DND-41 (cell line): ENCODE data around the gene KRTAP5-4.

ENCODE experiments used
- ATAC-seq: fragments of 200-7000 bp; cut with Tn5 transposase; 3 replicates; pipeline ENCODE4 v1.9.1; 2021; ENCODE audit warnings: low read depth; ENCODE audit not compliant: insufficient read depth
- DNase-seq: peaks from one replicate; pipeline ENCODE4 v3.0.0-alpha.2; 2020
- H2AFZ ChIP-seq: 2 replicates; pipeline ENCODE4 v1.6.0; 2012; ENCODE audit warnings: low read depth, low read length
- H3K27ac ChIP-seq: 2 replicates; pipeline ENCODE4 v1.5.1; 2012; ENCODE audit warnings: low read length, inconsistent platforms
- H3K27me3 ChIP-seq: fragments of 200-600 bp; sonication (generic); 2 replicates; pipeline ENCODE4 v1.6.0; 2012; ENCODE audit warnings: low read length, mild to moderate bottlenecking, inconsistent platforms; ENCODE audit not compliant: insufficient read depth, poor library complexity
- H3K36me3 ChIP-seq: 2 replicates; pipeline ENCODE4 v1.5.1; 2012; ENCODE audit warnings: low read length, inconsistent platforms; ENCODE audit not compliant: insufficient read depth
- H3K4me1 ChIP-seq: 2 replicates; pipeline ENCODE4 v1.5.1; 2012; ENCODE audit warnings: mild to moderate bottlenecking, low read length; ENCODE audit not compliant: insufficient read depth
- H3K4me2 ChIP-seq: 2 replicates; pipeline ENCODE4 v1.6.0; 2012; ENCODE audit warnings: mild to moderate bottlenecking, moderate library complexity, low read length, inconsistent platforms; ENCODE audit not compliant: insufficient read depth
- H3K4me3 ChIP-seq, 2 experiments: fragments of 200-600 bp in 1 of 2; shearing (Covaris generic) in 1 of 2; 2 replicates each; pipeline ENCODE4 v1.5.1; 2012 to 2016; ENCODE audit warnings: inconsistent platforms in 2 of 2, low read length in 2 of 2, mild to moderate bottlenecking in 2 of 2, low read depth in 1 of 2, moderate library complexity in 1 of 2
- H3K79me2 ChIP-seq: 2 replicates; pipeline ENCODE4 v1.6.0; 2012; ENCODE audit warnings: low read length, inconsistent platforms; ENCODE audit not compliant: insufficient read depth
- H3K9ac ChIP-seq: 2 replicates; pipeline ENCODE4 v1.6.0; 2012; ENCODE audit warnings: low read depth, mild to moderate bottlenecking, inconsistent platforms, low read length, moderate library complexity
- H3K9me3 ChIP-seq: 2 replicates; pipeline ENCODE4 v1.5.1; 2012; ENCODE audit warnings: low read length, moderate library complexity, mild to moderate bottlenecking, inconsistent platforms; ENCODE audit not compliant: insufficient read depth, severe bottlenecking
- H4K20me1 ChIP-seq: 2 replicates; pipeline ENCODE4 v1.6.0; 2012; ENCODE audit warnings: low read length; ENCODE audit not compliant: insufficient read depth
- EZH2 ChIP-seq: IDR thresholded peaks from 3 replicates; pipeline ENCODE4 v1.6.1; 2012; ENCODE audit warnings: borderline replicate concordance, low read depth, mild to moderate bottlenecking, moderate library complexity, low read length, inconsistent platforms; ENCODE audit not compliant: severe bottlenecking
- TF ChIP-seq, protein P1 (sequence below): IDR thresholded peaks from 2 replicates; pipeline ENCODE4 v1.5.1; 2012; ENCODE audit warnings: borderline replicate concordance, low read length, moderate library complexity, mild to moderate bottlenecking; ENCODE audit not compliant: poor library complexity, severe bottlenecking; ENCODE audit errors: extremely low read depth

Gene KRTAP5-4

DNA sequence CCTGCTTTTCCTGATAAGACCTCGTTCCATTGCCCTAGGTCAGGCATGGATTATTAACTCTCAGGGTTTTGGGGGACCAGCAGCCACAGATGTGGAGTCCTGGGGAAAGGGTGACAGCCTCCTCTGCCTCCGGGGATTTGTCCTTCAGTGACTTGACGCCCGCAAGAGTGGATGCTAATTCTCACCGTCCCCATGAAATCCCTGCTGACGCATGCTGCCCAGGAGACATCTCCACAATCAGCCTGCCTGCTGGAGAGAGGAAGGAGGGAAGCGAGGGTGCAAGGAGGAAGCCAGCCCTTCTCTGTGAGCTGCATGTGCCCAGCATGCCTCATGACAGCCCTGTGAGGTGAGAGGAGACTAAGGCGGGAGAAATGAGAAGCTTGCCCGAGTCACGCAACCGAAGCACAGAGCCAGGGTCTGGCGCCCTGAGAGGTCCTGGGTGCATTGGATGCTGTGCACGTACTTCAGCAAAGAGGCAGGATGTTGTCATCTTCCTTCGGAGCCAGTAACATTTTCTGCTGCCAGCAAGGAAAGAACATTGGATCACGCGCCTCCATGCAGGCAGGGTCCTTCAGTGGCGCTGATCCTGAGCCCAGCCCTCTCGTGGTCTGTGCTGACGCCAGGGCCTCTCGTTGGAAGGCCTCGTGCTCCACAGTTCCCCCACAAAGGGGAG lies 47.7 kb upstream of the KRTAP5-4 start:
- no peak overlapping the region for H3K9ac ChIP-seq
- ATAC-seq = no peak
- H3K9me3 ChIP-seq = no peaks in the 10 kb centered on the region
- H2AFZ ChIP-seq = no peak overlapping the region
- no peaks in the 10 kb centered on the region for H3K79me2 ChIP-seq
- H3K36me3 ChIP-seq = no peaks in the 10 kb centered on the region
- TF ChIP-seq, protein P1, sequence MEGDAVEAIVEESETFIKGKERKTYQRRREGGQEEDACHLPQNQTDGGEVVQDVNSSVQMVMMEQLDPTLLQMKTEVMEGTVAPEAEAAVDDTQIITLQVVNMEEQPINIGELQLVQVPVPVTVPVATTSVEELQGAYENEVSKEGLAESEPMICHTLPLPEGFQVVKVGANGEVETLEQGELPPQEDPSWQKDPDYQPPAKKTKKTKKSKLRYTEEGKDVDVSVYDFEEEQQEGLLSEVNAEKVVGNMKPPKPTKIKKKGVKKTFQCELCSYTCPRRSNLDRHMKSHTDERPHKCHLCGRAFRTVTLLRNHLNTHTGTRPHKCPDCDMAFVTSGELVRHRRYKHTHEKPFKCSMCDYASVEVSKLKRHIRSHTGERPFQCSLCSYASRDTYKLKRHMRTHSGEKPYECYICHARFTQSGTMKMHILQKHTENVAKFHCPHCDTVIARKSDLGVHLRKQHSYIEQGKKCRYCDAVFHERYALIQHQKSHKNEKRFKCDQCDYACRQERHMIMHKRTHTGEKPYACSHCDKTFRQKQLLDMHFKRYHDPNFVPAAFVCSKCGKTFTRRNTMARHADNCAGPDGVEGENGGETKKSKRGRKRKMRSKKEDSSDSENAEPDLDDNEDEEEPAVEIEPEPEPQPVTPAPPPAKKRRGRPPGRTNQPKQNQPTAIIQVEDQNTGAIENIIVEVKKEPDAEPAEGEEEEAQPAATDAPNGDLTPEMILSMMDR = no peak
- TF ChIP-seq EZH2 = no peak
- H3K4me3 ChIP-seq = no peak overlapping the region
- H3K4me2 ChIP-seq = no peak overlapping the region
- peaks cover 28% of the 10 kb centered on the region for H3K27me3 ChIP-seq
- 0 out of 2 replicates have a peak, but pooled peaks cover 2% of the 10 kb centered on the region for H4K20me1 ChIP-seq
- DNase-seq = no peak
- H3K4me1 ChIP-seq = no peaks in the 10 kb centered on the region
- no peak overlapping the region for H3K27ac ChIP-seq

DNA sequence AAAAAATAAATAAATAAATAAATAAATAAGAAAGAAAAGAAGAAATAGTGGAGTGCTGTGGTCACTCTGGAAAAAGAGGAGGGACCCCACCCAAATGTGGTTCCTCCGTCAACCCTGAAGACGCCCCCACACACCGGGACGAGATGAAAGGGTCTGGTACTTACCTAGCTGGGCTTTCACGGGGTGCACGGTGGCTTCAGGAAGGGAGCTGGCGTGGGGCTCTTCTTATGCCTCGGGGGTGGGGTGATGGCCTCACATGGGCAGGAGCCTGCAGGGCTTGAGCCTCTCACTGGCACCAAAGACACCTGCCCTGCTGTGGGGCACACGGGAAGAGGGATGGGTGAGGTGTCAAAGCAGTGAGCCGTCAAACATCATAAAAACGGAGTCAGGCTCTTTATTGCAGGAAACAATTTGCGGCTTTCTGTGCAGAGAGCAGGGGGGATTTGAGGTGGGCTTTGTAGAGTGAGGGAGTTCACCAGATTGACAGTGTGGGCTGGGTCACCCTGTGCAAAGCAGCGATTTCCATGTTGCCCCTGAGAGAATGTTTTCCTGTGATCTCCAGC lies 47.1 kb upstream of the KRTAP5-4 start:
- H3K27ac ChIP-seq = no peak overlapping the region
- no peaks in the 10 kb centered on the region for H3K36me3 ChIP-seq
- H4K20me1 ChIP-seq = 0 out of 2 replicates have a peak, but pooled peaks cover 2% of the 10 kb centered on the region
- peaks cover 24% of the 10 kb centered on the region for H3K27me3 ChIP-seq
- no peaks in the 10 kb centered on the region for H3K4me1 ChIP-seq
- no peak overlapping the region for H3K4me3 ChIP-seq
- H3K9ac ChIP-seq = no peak overlapping the region
- peak; percentile 37; the same call in 1 of the 3 replicates for ATAC-seq
- H3K4me2 ChIP-seq = no peak overlapping the region
- H3K79me2 ChIP-seq = no peaks in the 10 kb centered on the region
- DNase-seq = no peak
- H3K9me3 ChIP-seq = no peaks in the 10 kb centered on the region
- no peak for TF ChIP-seq EZH2
- H2AFZ ChIP-seq = no peak overlapping the region

DNA sequence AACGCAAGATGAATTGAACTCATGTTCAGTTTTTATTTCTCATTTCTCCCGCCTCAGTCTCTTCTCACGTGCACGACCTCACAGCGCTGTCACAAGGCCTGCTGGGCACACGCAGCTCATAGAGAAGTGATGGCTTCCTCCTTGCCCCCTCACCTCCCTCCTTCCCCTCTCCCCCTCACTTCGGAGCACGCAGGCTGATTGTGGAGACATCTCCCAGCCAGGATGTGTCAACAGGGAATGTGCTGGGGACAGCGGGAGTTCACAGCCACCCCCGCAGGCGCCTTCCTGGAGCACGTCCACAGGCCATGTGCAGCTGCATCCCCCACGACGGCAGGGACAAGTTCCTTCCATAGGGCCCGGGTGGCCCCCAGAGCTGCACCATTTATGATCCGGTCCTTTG lies 46.0 kb upstream of the KRTAP5-4 start:
- no peaks in the 10 kb centered on the region for H3K79me2 ChIP-seq
- no peak overlapping the region for H3K4me2 ChIP-seq
- DNase-seq (no peak), ATAC-seq (no peak)
- peaks cover 24% of the 10 kb centered on the region for H3K27me3 ChIP-seq
- H3K27ac ChIP-seq = no peak overlapping the region
- no peak overlapping the region for H3K4me3 ChIP-seq
- H2AFZ ChIP-seq = no peak overlapping the region
- no peaks in the 10 kb centered on the region for H3K4me1 ChIP-seq
- no peaks in the 10 kb centered on the region for H3K36me3 ChIP-seq
- no peaks in the 10 kb centered on the region for H3K9me3 ChIP-seq
- H3K9ac ChIP-seq = no peak overlapping the region
- TF ChIP-seq, protein P1 = no peak
- TF ChIP-seq EZH2 = no peak
- H4K20me1 ChIP-seq = 0 out of 2 replicates have a peak, but pooled peaks cover 2% of the 10 kb centered on the region

DNA sequence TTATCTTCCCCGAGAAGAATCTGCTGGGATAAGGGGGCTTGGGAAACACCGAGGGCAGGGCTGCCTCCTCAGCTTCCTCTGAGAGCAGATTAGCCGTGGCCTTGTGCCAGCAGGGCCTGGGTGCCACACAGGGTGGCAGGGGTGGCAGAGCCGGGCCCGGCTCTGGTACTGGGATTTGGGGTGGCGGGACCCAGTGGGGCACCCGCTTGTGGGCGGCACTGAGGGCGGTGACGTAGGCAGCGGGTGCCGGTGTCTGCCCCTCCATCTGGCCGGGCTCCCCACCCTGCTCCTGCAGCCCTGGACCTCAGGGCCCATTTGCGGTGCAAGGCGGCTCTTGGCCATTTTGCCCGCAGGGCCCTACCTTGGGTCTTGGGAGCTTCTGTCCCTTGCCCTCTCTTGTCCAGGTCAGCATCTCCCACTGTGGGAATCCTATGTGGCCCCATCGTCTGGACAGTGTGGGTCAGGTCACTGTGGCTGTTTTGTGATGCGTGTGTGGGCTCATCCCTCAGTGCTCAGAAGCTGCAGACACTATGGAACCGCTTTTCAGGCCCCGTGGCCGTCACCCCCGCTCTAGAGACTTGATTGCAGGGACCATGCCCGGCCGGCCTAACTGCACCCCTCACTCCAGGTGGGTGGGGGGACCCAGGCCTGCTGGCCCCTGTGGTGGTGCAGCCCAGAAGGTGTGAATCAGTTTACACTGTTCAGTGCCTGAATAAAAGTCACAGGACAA lies 45.3 kb upstream of the KRTAP5-4 start:
- H3K27me3 ChIP-seq = peaks cover 24% of the 10 kb centered on the region
- H3K4me2 ChIP-seq = no peak overlapping the region
- no peaks in the 10 kb centered on the region for H3K4me1 ChIP-seq
- no peaks in the 10 kb centered on the region for H3K36me3 ChIP-seq
- H3K4me3 ChIP-seq = no peak overlapping the region
- no peak overlapping the region for H3K27ac ChIP-seq
- no peak for ATAC-seq
- H3K9me3 ChIP-seq = no peaks in the 10 kb centered on the region
- DNase-seq = no peak
- H3K79me2 ChIP-seq = no peaks in the 10 kb centered on the region
- no peak overlapping the region for H3K9ac ChIP-seq
- H2AFZ ChIP-seq = no peak overlapping the region
- no peak for TF ChIP-seq EZH2
- TF ChIP-seq, protein P1 = no peak
- H4K20me1 ChIP-seq = 0 out of 2 replicates have a peak, but pooled peaks cover 2% of the 10 kb centered on the region
